ENCODE results near the gene RNASE12.

RNASE12 gene

GRCh38 chr14:20550926-20551325 is 40.2 kb downstream of the RNASE12 start:
- TF ChIP-seq POLR2AphosphoS5 (IDR thresholded peaks at IDR 0.05; ENCODE audit: low read depth, low read length) (no peak), POU2F2 (IDR thresholded peaks at IDR 0.05; ENCODE audit: low read depth, low read length) (no peak), TAF1 (IDR thresholded peaks at IDR 0.05; ENCODE audit: low read depth, low read length) (no peak), POLR2A (IDR thresholded peaks at IDR 0.05; ENCODE audit: low read depth, low read length) (no peak), PAX5 (IDR thresholded peaks at IDR 0.05; ENCODE audit: insufficient read depth, low read length, severe bottlenecking) (no peak), SPI1 (IDR thresholded peaks at IDR 0.05; ENCODE audit: low read depth, low read length) (no peak)
- no peak for DNase-seq (ENCODE audit: insufficient read length, low spot score)
- FAIRE-seq: no peak

DNA sequence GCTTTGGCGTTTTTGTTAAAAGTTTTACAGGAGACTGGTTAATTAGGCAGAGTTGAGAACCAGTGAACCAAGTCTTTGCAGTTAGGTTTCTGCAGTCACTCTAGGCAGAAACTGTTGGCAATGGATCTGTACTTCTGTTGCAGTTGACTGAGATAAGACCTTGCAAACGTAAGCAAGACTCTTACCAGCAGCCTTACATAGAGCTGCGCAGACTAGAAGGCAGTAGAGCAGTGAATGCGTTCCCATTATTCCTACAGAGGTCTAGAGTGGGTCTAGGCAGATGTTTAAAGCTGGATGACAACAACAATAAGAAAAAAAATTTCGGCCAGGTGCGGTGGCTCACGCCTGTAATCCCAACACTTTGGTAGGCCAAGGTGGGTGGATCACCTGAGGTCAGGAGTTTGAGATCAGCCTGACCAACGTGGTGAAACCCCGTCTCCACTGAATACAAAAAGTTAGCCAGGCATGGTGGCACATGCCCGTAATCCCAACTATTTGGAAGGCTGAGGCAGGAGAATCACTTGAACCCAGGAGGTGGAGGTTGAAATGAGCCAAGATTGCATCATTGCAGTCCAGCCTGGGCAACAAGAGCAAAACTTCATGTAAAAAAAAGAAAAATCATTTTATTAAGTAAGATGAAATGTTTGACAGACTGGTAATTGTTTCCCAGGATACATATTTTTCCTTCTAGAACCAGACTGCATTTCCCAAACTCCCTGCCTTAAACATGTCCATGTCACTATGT is 42.6 kb downstream of the RNASE12 start:
- TF ChIP-seq SPI1 (IDR thresholded peaks at IDR 0.05; ENCODE audit: low read depth, low read length): no peak
- TF ChIP-seq POLR2AphosphoS5 (IDR thresholded peaks at IDR 0.05; ENCODE audit: low read depth, low read length): no peak
- TF ChIP-seq TAF1 (IDR thresholded peaks at IDR 0.05; ENCODE audit: low read depth, low read length): no peak
- no peak for TF ChIP-seq PAX5 (IDR thresholded peaks at IDR 0.05; ENCODE audit: insufficient read depth, low read length, severe bottlenecking)
- TF ChIP-seq POLR2A (IDR thresholded peaks at IDR 0.05; ENCODE audit: low read depth, low read length): no peak
- no peak for TF ChIP-seq POU2F2 (IDR thresholded peaks at IDR 0.05; ENCODE audit: low read depth, low read length)
- FAIRE-seq (no peak), DNase-seq (ENCODE audit: insufficient read length, low spot score) (no peak)

- TF ChIP-seq POLR2A (IDR thresholded peaks at IDR 0.05; ENCODE audit: low read depth, low read length) (no peak), POU2F2 (IDR thresholded peaks at IDR 0.05; ENCODE audit: low read depth, low read length) (no peak), TAF1 (IDR thresholded peaks at IDR 0.05; ENCODE audit: low read depth, low read length) (no peak), PAX5 (IDR thresholded peaks at IDR 0.05; ENCODE audit: insufficient read depth, low read length, severe bottlenecking) (no peak), POLR2AphosphoS5 (IDR thresholded peaks at IDR 0.05; ENCODE audit: low read depth, low read length) (no peak), SPI1 (IDR thresholded peaks at IDR 0.05; ENCODE audit: low read depth, low read length) (no peak)
- DNase-seq (ENCODE audit: insufficient read length, low spot score): no peak
- FAIRE-seq: no peak
Measured at GRCh38 chr14:20546877-20547276, 44.3 kb downstream of the RNASE12 start.
